ENCODE results near the gene DRICH1. TPM values are rescaled to one million over a fixed set of nuclear protein-coding genes. Genes with fewer than 3 reads are reported as not detected.
"Not testable (repeated sequence)": the region's sequence is repeated elsewhere in the genome, so short reads cannot be mapped to it uniquely, and the experiment has no call there.

The DRICH1 gene
- polyA plus RNA-seq, 3 donors = 1.7 TPM; not detected in 2

GRCh38 chr22:23622634-23623033 lies 9.5 kb downstream of the DRICH1 start:
- Histone ChIP-seq H4K20me1 (ENCODE audit: insufficient read depth, low read length) (no peaks in the 10 kb centered on the region), H3K27ac (ENCODE audit: low read depth in 1 of 2, low read length in 2 of 2) (no peak overlapping the region), H3K4me3 (replicated peaks in 1 of 3; ENCODE audit: low read depth in 2 of 3, low read length in 3 of 3) (no peak overlapping the region), H2AFZ (ENCODE audit: insufficient read depth, low read depth, low read length, poor library complexity, severe bottlenecking) (no peak overlapping the region), H3K9me3 (replicated peaks in 1 of 2; ENCODE audit: control insufficient read depth in 1 of 2, insufficient read depth in 1 of 2, low read length in 2 of 2) (no peaks in the 10 kb centered on the region), H3K27me3 (ENCODE audit: control insufficient read depth in 2 of 2, insufficient read depth in 2 of 2, low read length in 2 of 2) (no peaks in the 10 kb centered on the region), H3K36me3 (replicated peaks in 1 of 2; ENCODE audit: control insufficient read depth in 1 of 2, insufficient read depth in 2 of 2, low read length in 2 of 2) (no peaks in the 10 kb centered on the region), H3K79me2 (ENCODE audit: insufficient read depth, low read length) (no peaks in the 10 kb centered on the region), H3K9ac (ENCODE audit: insufficient read depth, low read length, poor library complexity, severe bottlenecking) (no peak overlapping the region), H3K4me1 (ENCODE audit: control insufficient read depth in 1 of 2, insufficient read depth in 2 of 2, low read length in 2 of 2) (no peaks in the 10 kb centered on the region), H3K4me2 (replicated peaks; ENCODE audit: extremely low read depth, low read length, poor library complexity, severe bottlenecking) (no peak overlapping the region)
- intact Hi-C loops (cut with micrococcal nuclease) = no loop called here
- Mint-ChIP-seq H3K4me3 (no peak overlapping the region), H3K27ac (no peak overlapping the region), H3K4me1 (peaks cover 5% of the 10 kb centered on the region), H3K9me3 (no peaks in the 10 kb centered on the region), H3K27me3 (ENCODE audit: low read depth in 3 of 3) (no peaks in the 10 kb centered on the region), H3K36me3 (no peaks in the 10 kb centered on the region)
- no peak for DNase-seq
- TF ChIP-seq, protein P1, sequence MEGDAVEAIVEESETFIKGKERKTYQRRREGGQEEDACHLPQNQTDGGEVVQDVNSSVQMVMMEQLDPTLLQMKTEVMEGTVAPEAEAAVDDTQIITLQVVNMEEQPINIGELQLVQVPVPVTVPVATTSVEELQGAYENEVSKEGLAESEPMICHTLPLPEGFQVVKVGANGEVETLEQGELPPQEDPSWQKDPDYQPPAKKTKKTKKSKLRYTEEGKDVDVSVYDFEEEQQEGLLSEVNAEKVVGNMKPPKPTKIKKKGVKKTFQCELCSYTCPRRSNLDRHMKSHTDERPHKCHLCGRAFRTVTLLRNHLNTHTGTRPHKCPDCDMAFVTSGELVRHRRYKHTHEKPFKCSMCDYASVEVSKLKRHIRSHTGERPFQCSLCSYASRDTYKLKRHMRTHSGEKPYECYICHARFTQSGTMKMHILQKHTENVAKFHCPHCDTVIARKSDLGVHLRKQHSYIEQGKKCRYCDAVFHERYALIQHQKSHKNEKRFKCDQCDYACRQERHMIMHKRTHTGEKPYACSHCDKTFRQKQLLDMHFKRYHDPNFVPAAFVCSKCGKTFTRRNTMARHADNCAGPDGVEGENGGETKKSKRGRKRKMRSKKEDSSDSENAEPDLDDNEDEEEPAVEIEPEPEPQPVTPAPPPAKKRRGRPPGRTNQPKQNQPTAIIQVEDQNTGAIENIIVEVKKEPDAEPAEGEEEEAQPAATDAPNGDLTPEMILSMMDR (IDR thresholded peaks at IDR 0.05) = no peak
- no CpG with 5 or more reads among the region's 2 CpGs for WGBS (ENCODE audit: insufficient coverage)

GRCh38 chr22:23621916-23622315 lies 10.2 kb downstream of the DRICH1 start:
- H3K27me3 Mint-ChIP-seq (ENCODE audit: low read depth in 3 of 3); H3K4me1 Mint-ChIP-seq; H3K36me3 Mint-ChIP-seq; H3K79me2 ChIP-seq (ENCODE audit: insufficient read depth, low read length); H3K27ac Mint-ChIP-seq; H3K36me3 ChIP-seq (replicated peaks in 1 of 2; ENCODE audit: control insufficient read depth in 1 of 2, insufficient read depth in 2 of 2, low read length in 2 of 2); H3K9me3 ChIP-seq (replicated peaks in 1 of 2; ENCODE audit: control insufficient read depth in 1 of 2, insufficient read depth in 1 of 2, low read length in 2 of 2); H3K4me2 ChIP-seq (replicated peaks; ENCODE audit: extremely low read depth, low read length, poor library complexity, severe bottlenecking); H3K4me1 ChIP-seq (ENCODE audit: control insufficient read depth in 1 of 2, insufficient read depth in 2 of 2, low read length in 2 of 2); H3K9me3 Mint-ChIP-seq; intact Hi-C loops (cut with micrococcal nuclease); H3K9ac ChIP-seq (ENCODE audit: insufficient read depth, low read length, poor library complexity, severe bottlenecking); DNase-seq; H4K20me1 ChIP-seq (ENCODE audit: insufficient read depth, low read length); H3K27ac ChIP-seq (ENCODE audit: low read depth in 1 of 2, low read length in 2 of 2); H3K4me3 ChIP-seq (replicated peaks in 1 of 3; ENCODE audit: low read depth in 2 of 3, low read length in 3 of 3); H2AFZ ChIP-seq (ENCODE audit: insufficient read depth, low read depth, low read length, poor library complexity, severe bottlenecking); H3K27me3 ChIP-seq (ENCODE audit: control insufficient read depth in 2 of 2, insufficient read depth in 2 of 2, low read length in 2 of 2); H3K4me3 Mint-ChIP-seq: not testable (repeated sequence)
- WGBS (ENCODE audit: insufficient coverage) = 100% methylated on average over 1 of the region's 2 CpGs

Data from CD14-positive monocyte (primary cell).